GM12878 (cell line): ENCODE measurements around the gene CHD6. TPM values are rescaled to one million over a fixed set of nuclear protein-coding genes. Genes with fewer than 3 reads are reported as not detected.

Source experiments
- ATAC-seq: fragments of 200-7000 bp; cut with Tn5 transposase; 3 replicates; pipeline ENCODE4 v1.9.1; 2020; ENCODE audit warnings: mild to moderate bottlenecking, moderate library complexity
- BruUV-seq: library from RNA; stranded (reverse); fragments of 400-500 nt; replicated peaks from 2 replicates; lab custom pipeline; 2021; lab: Mats Ljungman, UMichigan
- CTCF ChIA-PET: fragments of 300-600 bp; sonication (Branson Sonifier 250); formaldehyde crosslinking; extraction: SDS; loops from one replicate; lab custom pipeline; 2021; ENCODE audit warnings: inconsistent platforms; lab: Yijun Ruan, JAX
- POLR2A ChIA-PET: fragments of 350-600 bp; formaldehyde crosslinking; extraction: SDS; loops from one replicate; lab custom pipeline; 2021; ENCODE audit warnings: inconsistent platforms; lab: Charles Lee
- RAD21 ChIA-PET: fragments of 300-600 bp; sonication (Branson Sonifier 250); formaldehyde crosslinking; loops from one replicate; lab custom pipeline; 2023; ENCODE audit warnings: antibody characterized with exemption; ENCODE audit not compliant: unreplicated experiment; lab: Charles Lee
- SMC1A ChIA-PET: fragments of 300-600 bp; sonication (Branson Sonifier 250); formaldehyde crosslinking; loops from one replicate; lab custom pipeline; 2023; ENCODE audit not compliant: unreplicated experiment, uncharacterized antibody; lab: Charles Lee
- DNase-seq: peaks from one replicate; pipeline ENCODE4 v3.0.0-alpha.2; 2011; ENCODE audit warnings: low read depth, low spot score
- FAIRE-seq: peaks from 3 replicates; lab custom pipeline; 2011; peaks lifted over from hg19 to GRCh38; lab: Jason Lieb, UNC
- H2AFZ ChIP-seq: 2 replicates; pipeline ENCODE4 v1.6.0; 2011; ENCODE audit warnings: low read depth, low read length, control low read depth; ENCODE audit not compliant: control insufficient read depth
- H3K27ac ChIP-seq: 2 replicates; pipeline ENCODE4 v1.5.1; 2011; ENCODE audit warnings: control low read depth; ENCODE audit not compliant: control insufficient read depth, insufficient read depth
- H3K27me3 ChIP-seq, 2 experiments: replicated peaks in 1 of 2; 2 replicates each; pipeline versions ENCODE4 v1.6.0 to v1.6.1; 2011; ENCODE audit warnings: low read length in 1 of 2; ENCODE audit not compliant: control insufficient read depth in 2 of 2, insufficient read depth in 2 of 2
- H3K36me3 ChIP-seq, 2 experiments: 2 replicates each; pipeline ENCODE4 v1.5.1; 2011; ENCODE audit warnings: low read length in 1 of 2; ENCODE audit not compliant: control insufficient read depth in 2 of 2, insufficient read depth in 2 of 2
- H3K4me1 ChIP-seq: 2 replicates; pipeline ENCODE4 v1.6.1; 2011; ENCODE audit warnings: mild to moderate bottlenecking, low read length, moderate library complexity, mixed read lengths; ENCODE audit not compliant: control insufficient read depth, insufficient read depth
- H3K4me2 ChIP-seq: 2 replicates; pipeline ENCODE4 v1.6.0; 2011; ENCODE audit warnings: control low read depth; ENCODE audit not compliant: control insufficient read depth, insufficient read depth
- H3K4me3 ChIP-seq: fragments of 200-600 bp; sonication (generic); 2 replicates; pipeline ENCODE4 v1.5.1; 2016
- H3K79me2 ChIP-seq: 2 replicates; pipeline ENCODE4 v1.6.0; 2011; ENCODE audit warnings: low read length; ENCODE audit not compliant: control insufficient read depth, insufficient read depth
- H3K9ac ChIP-seq: 2 replicates; pipeline ENCODE4 v1.8.0; 2011; ENCODE audit warnings: low read length, control low read depth, mixed read lengths; ENCODE audit not compliant: control insufficient read depth, insufficient read depth
- H3K9me3 ChIP-seq: replicated peaks from 3 replicates; pipeline ENCODE4 v1.5.1; 2011; ENCODE audit warnings: mild to moderate bottlenecking, low read length; ENCODE audit not compliant: control insufficient read depth, insufficient read depth
- H4K20me1 ChIP-seq: 2 replicates; pipeline ENCODE4 v1.6.0; 2011; ENCODE audit not compliant: control insufficient read depth, insufficient read depth
- IRF4 ChIP-seq: IDR thresholded peaks from 2 replicates; pipeline ENCODE4 v1.6.1; 2011; ENCODE audit warnings: low read depth, low read length
- SMAD5 ChIP-seq: IDR thresholded peaks from 2 replicates; pipeline ENCODE4 v1.6.1; 2016; ENCODE audit warnings: antibody characterized with exemption, low read depth
- SRF ChIP-seq, 2 experiments: IDR thresholded peaks; 2 replicates each; pipeline ENCODE4 v1.6.1; 2011; ENCODE audit warnings: low read depth in 2 of 2, low read length in 2 of 2, mild to moderate bottlenecking in 1 of 2, moderate library complexity in 1 of 2
- TBL1XR1 ChIP-seq: IDR thresholded peaks from 2 replicates; pipeline ENCODE4 v1.6.1; 2012; ENCODE audit warnings: low read depth, low read length, improper control_type of control experiment
- TCF12 ChIP-seq: IDR thresholded peaks from 2 replicates; pipeline ENCODE4 v1.6.1; 2011; ENCODE audit warnings: low read depth, mild to moderate bottlenecking, low read length
- ZBED1 ChIP-seq: IDR thresholded peaks from 2 replicates; pipeline ENCODE4 v1.6.1; 2016; ENCODE audit warnings: borderline replicate concordance
- WGBS: methylation state at CpG from one replicate; pipeline ENCODE4 v1.1.6; 2016; ENCODE audit warnings: low lambda C conversion rate; ENCODE audit not compliant: insufficient replicate concordance, insufficient coverage; ENCODE audit errors: missing lambda C conversion rate; 5-methylcytosine and 5-hydroxymethylcytosine counted together
- in situ Hi-C: fragments of 300-500 bp; cut with MboI; formaldehyde crosslinking; loops from 9 replicates; pipeline ENCODE4 v1.14.3; 2018; ENCODE audit warnings: mixed read lengths
- intact Hi-C: fragments of 100-400 bp; cut with micrococcal nuclease; formaldehyde crosslinking; loops from one replicate; pipeline ENCODE4 v1.14.2; 2022; ENCODE audit not compliant: unreplicated experiment
- polyA plus RNA-seq, 11 experiments: library from polyadenylated mRNA; depleted of rRNA in 4 of 11; unstranded in 6 of 11; stranded (reverse) in 5 of 11; fragments of >200 nt; fragmentation: Nextera tagmentation in 4 of 11; fragmentation: Illumina TruSeq in 1 of 11; extraction: Ambion mirVana in 4 of 11; extraction: Trizol in 1 of 11; gene quantifications; 1 replicate in 1 of 11; 2 replicates in 10 of 11; pipeline versions ENCODE4 v1.2.1 to v1.2.3, GENCODE V29; 2011 to 2016; ENCODE audit warnings: inconsistent platforms in 2 of 11, missing spikeins in 2 of 11, low read depth in 1 of 11
- total RNA-seq, 4 experiments: library from RNA; depleted of rRNA in 3 of 4; stranded (reverse); fragments of >200 nt in 3 of 4; fragmentation: Illumina TruSeq in 1 of 4; extraction: Trizol in 1 of 4; gene quantifications; 2 replicates each; pipeline versions ENCODE4 v1.2.1 to v1.2.3, GENCODE V29; 2013 to 2021
- TF ChIP-seq, protein P1 (sequence below): fragments of 450-650 bp; IDR thresholded peaks from 2 replicates; pipeline ENCODE4 v1.6.1; 2016; ENCODE audit warnings: mild to moderate bottlenecking, moderate library complexity, borderline replicate concordance
- TF ChIP-seq, protein P2 (sequence below): fragments of 450-650 bp; IDR thresholded peaks from 2 replicates; pipeline ENCODE4 v1.6.1; 2016; ENCODE audit warnings: mild to moderate bottlenecking

CHD6 gene
- total and polyA plus RNA-seq, 10 of the 15 experiments (the other 5 are each of a cell fraction or from before 2014, with no cell fraction given) = 4.3 to 25.5 (median 17.1) TPM

DNA sequence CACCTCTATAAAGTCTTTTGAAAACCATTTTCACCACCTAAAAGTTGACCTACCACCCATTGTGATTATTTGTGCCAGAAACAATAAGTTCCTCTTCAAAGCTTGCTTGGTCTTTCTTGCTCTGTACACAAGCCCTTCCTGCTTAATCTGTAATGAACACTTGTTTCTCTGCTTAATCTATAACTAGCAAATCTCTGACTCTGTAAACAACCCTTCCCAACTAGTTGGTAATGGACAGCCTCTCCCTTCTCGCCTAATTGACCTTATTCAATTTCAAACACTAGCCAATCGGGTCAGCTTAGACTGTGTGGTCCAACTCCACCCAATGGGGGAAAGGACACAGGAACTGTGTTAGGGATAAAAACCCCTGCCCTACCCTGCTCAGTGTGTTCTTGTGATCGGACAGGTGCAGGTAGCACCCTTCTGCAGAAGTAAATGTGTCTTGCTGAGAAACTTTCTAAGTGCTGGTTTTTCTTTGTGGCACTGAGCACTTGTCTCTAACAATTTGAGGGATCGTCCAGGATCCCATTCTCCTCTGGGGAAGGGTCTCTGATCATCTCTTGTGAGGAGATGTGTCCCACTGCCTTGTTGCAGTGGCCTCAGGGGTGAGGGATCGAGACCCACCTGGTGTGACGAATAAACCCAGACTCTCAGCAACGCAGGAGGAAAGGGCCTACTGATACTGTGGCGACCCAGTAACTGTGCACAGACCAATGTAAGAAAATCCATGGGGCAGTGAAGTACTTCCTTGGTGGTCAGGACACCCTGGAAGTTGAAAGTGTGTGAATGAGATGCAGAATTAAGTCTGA, 23.5 kb downstream of the CHD6 start:
- H3K79me2 ChIP-seq = peaks cover 5% of the 10 kb centered on the region
- no peak for TF ChIP-seq TBL1XR1
- TF ChIP-seq TCF12 = no peak
- no peak for TF ChIP-seq ZBED1
- TF ChIP-seq, protein P1, sequence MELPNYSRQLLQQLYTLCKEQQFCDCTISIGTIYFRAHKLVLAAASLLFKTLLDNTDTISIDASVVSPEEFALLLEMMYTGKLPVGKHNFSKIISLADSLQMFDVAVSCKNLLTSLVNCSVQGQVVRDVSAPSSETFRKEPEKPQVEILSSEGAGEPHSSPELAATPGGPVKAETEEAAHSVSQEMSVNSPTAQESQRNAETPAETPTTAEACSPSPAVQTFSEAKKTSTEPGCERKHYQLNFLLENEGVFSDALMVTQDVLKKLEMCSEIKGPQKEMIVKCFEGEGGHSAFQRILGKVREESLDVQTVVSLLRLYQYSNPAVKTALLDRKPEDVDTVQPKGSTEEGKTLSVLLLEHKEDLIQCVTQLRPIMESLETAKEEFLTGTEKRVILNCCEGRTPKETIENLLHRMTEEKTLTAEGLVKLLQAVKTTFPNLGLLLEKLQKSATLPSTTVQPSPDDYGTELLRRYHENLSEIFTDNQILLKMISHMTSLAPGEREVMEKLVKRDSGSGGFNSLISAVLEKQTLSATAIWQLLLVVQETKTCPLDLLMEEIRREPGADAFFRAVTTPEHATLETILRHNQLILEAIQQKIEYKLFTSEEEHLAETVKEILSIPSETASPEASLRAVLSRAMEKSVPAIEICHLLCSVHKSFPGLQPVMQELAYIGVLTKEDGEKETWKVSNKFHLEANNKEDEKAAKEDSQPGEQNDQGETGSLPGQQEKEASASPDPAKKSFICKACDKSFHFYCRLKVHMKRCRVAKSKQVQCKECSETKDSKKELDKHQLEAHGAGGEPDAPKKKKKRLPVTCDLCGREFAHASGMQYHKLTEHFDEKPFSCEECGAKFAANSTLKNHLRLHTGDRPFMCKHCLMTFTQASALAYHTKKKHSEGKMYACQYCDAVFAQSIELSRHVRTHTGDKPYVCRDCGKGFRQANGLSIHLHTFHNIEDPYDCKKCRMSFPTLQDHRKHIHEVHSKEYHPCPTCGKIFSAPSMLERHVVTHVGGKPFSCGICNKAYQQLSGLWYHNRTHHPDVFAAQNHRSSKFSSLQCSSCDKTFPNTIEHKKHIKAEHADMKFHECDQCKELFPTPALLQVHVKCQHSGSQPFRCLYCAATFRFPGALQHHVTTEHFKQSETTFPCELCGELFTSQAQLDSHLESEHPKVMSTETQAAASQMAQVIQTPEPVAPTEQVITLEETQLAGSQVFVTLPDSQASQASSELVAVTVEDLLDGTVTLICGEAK = no peak
- TF ChIP-seq SRF (IDR thresholded peaks at IDR 0.05; ENCODE audit: low read depth in 2 of 2, low read length in 2 of 2) = no peak
- TF ChIP-seq SMAD5 = no peak
- TF ChIP-seq IRF4 = no peak
- TF ChIP-seq, protein P2, sequence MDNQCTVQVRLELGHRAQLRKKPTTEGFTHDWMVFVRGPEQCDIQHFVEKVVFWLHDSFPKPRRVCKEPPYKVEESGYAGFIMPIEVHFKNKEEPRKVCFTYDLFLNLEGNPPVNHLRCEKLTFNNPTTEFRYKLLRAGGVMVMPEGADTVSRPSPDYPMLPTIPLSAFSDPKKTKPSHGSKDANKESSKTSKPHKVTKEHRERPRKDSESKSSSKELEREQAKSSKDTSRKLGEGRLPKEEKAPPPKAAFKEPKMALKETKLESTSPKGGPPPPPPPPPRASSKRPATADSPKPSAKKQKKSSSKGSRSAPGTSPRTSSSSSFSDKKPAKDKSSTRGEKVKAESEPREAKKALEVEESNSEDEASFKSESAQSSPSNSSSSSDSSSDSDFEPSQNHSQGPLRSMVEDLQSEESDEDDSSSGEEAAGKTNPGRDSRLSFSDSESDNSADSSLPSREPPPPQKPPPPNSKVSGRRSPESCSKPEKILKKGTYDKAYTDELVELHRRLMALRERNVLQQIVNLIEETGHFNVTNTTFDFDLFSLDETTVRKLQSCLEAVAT = no peak
- CTCF ChIA-PET = interaction anchor here (0.6 kb wide), 1 partner anchor 97 kb away, joined by 3 read pairs; no protein-coding TSS in a partner anchor
- POLR2A ChIA-PET = no interaction called here
- no peaks in the 10 kb centered on the region for H3K36me3 ChIP-seq
- no peak overlapping the region for H3K4me2 ChIP-seq
- in situ Hi-C loops (no loop called here), intact Hi-C loops (no loop called here)
- WGBS = 97% methylated on average over 8 of the region's 8 CpGs
- no peaks in the 10 kb centered on the region for H3K27me3 ChIP-seq
- H4K20me1 ChIP-seq = no peaks in the 10 kb centered on the region
- DNase-seq (no peak), FAIRE-seq (no peak), ATAC-seq (no peak)
- H3K4me1 ChIP-seq = no peaks in the 10 kb centered on the region
- SMC1A ChIA-PET = interaction anchor here (1.7 kb wide), 1 partner anchor 13 kb away, joined by 7 read pairs; no protein-coding TSS in a partner anchor
- RAD21 ChIA-PET = no interaction called here
- BruUV-seq = no TSS peak
- peaks cover 30% of the 10 kb centered on the region for H3K9me3 ChIP-seq
- no peak overlapping the region for H3K4me3 ChIP-seq
- H3K27ac ChIP-seq = no peak overlapping the region
- no peak overlapping the region for H2AFZ ChIP-seq
- H3K9ac ChIP-seq = no peak overlapping the region
